Stimulated activated CD4-positive, alpha-beta T cell treated with anti-CD3 and anti-CD28 coated beads, Interleukin-2, amount 100 ng/mL, for 48 hours (primary cell): Measurements from ENCODE around the gene DUSP2.
"Not testable (repeated sequence)": the region's sequence is repeated elsewhere in the genome, so short reads cannot be mapped to it uniquely, and the experiment has no call there.

Experiments
- DNase-seq, 2 donors: peaks; one replicate each; pipeline ENCODE4 v3.0.0-alpha.2; 2020

DUSP2 gene

GRCh38 chr2:96146881-96147592, 1.8 kb upstream of the DUSP2 start:
- no peak for DNase-seq

- peak; percentile 80 to 82 for DNase-seq
These were observed 1.1 kb upstream of the DUSP2 start for GRCh38 chr2:96146153-96146880.

DNA sequence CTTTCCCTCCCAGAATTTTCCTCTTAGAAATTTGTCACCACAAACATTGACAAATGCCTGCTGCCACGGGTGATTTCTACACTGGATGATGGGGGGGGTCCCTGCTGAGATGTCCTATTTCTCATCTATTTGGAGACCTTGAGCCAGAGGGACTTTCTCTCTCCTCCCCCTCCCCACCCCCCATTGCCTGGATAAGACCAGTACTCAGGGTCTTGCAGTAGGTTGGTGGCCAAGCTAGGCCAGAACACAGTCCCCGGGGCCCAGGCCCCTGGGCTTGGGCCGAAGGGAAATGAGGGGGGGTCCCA, 560 bp upstream of the DUSP2 start:
- no peak for DNase-seq

- DNase-seq: no peak
These were observed 682 bp downstream of the DUSP2 start for GRCh38 chr2:96144481-96145035.

DNA sequence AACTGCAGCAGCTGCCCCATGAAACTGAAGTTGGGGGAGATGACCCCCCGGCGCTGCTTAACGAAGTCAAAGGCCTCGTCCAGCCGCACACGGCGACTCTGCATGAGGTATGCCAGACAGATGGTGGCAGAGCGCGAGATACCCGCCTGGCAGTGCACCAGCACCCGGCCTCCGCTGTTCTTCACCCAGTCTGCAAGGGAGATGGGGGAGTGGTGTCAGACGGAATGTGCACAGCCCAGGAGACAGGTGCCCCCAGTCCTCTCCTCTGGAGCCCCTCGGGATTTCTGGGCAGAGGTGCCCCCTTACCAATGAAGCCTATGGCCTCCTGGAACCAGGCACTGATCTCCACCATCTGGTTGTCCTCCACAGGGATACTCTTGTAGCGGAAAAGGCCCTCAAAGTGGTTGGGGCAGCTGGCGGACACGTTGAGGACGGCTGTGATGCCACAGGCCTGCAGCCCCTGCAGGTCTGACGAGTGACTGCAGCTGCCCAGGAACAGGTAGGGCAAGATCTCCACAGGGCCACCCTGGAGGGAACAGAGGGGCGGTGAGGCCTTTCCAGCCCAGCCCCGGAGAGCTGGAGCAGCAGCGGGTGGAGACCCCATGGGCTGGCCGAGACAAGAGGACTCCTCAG, 1.3 kb downstream of the DUSP2 start:
- DNase-seq: no peak

DNA sequence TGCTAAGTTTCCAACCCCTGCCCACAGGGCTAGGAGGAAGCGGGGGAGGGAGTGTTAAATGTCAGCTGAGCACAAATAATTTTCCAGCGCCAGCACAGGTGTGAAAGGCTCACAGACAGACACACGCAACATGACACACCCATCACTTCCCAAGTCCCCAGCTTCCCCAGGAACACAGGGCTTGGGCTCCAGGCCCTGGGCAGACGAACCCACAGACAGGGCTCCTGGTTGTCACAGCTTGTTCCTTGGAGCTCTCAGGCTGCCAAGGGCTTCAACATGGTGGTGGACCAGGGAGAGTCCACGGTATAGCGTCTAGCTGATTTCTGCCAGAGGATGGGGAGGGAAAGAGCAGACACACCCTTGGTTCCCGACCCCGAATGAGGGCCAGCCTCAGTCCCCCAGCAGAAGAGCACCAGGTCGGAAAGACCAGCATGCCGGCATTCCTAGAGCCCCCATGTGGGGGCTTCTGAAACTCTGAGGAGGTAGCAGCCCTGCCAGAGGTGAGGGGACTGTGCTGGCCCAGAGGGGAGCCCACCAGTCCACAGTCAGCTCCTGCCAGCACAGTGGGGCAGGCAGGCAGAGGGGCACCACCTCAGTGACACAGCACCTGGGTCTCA, 1.9 kb downstream of the DUSP2 start:
- DNase-seq: no peak

GRCh38 chr2:96142217-96143113, 2.8 kb downstream of the DUSP2 start:
- peak in 1 of 2 donors; percentile 85 for DNase-seq

- not testable (repeated sequence) for DNase-seq
These were observed 3.6 kb downstream of the DUSP2 start for GRCh38 chr2:96141624-96141967.

DNA sequence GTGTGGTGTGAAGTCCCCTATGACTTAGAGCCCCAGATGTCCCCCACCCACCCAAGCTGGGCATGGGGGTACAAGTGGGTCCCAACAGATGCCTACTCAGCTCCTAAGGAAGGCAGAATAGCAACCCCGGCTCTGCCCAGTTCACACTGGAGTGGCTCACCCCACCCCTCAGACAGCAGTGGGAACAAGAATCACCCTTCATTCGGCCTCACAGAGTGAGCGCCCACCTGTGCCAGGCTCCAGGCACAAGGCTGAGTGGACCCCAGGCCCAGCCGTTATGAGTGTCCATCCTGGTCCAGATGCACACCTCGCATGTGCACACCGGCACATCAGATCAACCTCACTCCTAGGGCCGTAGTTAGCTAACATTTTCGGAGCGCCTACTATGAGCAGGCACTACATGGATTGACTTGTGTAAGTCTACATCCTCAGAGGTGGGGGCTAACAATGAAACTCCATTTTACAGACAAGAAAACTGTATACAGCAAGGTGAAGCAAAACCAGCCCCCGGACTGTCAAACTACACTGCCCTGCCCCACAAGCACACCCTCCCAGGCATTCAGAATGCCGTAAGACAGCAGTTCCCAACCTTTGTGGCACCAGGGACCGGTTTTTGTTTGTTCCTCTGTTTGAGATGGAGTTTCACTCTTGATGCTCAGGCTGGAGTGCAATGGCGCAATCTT, 4.2 kb downstream of the DUSP2 start:
- no peak for DNase-seq

- DNase-seq: no peak
These were observed 6.0 kb downstream of the DUSP2 start for GRCh38 chr2:96139181-96139758.

GRCh38 chr2:96138179-96139145, 6.8 kb downstream of the DUSP2 start, which contains the start of gene ASTL:
Gene ASTL (minus strand): TSS chr2:96138502. CDS start chr2:96138436, 66 bp downstream.
- DNase-seq: no peak

DNA sequence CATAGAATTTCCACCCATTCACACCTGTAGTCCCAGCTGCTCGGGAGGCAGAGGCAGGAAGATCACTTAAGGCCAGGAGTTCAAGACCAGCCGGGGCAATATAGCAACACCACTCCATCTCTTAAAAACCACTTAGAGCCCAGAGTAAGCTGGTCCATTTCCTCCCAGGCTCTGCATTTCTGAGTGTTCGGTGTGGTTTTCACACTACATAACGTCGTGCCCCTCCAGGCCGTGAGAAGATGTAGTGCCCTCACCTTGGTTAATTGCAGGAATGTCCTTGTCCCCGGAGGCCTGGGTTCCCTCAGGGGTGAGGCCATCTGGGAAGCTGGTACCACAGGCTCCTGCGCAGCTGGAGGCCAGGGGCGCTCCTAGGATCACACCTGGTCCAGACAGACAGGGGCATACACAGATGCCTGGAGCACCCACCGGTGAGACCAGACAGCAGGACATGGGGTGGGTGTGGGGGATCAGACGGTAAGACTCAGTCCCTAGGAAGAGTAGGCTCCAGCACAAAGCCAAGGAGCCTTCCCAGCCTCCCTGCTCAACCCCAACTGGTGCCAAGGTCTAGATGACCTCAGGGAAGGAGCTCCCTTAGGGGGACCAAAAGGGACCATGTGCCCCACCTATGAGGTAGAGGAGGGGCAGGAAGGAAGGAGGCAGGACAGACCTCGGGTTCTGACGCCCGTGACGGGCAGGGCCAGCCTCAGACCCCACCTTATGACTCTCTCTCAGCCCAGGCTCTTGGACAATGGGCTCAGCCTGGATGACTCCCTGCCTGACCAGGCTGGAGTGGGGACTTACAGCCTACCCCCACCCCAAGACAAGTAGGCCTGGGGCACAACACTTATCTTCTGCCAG, 7.7 kb downstream of the DUSP2 start:
- no peak for DNase-seq

DNA sequence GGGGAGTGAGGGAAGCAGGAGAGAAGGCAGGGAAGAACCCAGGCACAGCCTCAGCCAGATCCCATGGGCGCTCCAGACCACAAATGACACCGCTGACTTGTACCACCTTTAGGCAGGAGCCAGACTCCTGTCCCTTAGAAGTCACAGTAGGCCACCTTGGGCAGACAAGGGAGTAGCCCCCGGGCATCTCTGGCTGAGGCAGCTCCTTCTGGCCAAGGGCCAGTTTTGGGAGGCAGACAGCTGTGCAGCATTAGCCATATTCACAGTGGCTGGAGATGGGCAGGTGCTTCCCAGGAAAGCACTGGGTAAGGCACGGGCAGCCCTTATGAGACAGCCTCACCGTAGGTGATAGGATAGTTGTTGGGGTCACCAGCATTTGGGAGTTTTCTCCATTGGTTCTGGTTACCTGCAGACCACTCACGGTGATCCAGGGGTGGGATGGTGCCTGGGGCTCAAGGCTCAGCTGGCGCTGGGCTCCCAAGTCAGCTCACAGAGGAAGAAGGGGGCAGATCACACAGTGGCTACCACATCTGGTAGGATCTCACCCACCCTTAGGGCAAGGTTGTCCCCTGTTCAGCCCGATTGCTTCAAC, 9.0 kb downstream of the DUSP2 start:
- no peak for DNase-seq

DNA sequence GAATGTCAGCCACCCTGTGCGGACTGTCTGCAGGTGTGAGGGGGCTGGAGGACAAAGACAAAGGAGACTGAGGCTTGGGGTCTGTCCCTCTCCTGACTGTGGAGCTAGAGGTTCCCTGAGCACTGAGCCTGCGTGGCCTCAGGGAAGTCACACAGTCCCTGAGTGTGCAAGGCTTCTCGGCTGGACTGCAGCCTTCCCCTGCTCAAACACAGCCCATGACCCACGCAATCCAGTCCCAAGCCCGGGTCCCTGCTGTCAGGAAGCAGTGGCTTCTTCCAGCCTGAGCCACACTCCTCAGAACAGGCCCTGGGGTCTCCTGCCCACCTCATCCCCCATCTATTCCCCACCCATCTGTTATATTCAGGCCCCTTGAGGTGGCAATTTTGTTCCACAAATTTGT, 9.6 kb downstream of the DUSP2 start:
- DNase-seq: no peak

- DNase-seq: no peak
These were observed 10.1 kb downstream of the DUSP2 start for GRCh38 chr2:96135171-96135570.

DNA sequence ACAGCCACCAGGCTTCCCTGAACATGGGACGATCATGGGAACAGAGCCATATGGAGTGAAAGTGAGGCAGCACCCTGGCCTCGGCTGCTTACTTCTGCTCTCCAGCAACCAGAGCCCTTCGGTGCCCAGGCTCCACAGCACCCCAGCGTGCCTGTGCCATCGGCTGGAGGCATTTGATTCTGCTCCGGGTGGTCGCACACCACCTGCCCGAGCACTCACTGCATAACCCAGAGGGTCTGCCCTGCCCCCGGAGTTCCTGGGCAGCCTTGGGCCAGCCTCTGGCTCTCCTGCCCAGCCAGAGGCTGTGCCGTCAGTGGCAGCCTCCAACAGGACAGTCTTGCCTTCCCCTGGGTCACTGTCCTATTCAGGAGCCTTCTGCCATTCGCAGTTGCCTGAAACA, 10.8 kb downstream of the DUSP2 start:
- no peak for DNase-seq

- DNase-seq: no peak
These were observed 13.2 kb downstream of the DUSP2 start for GRCh38 chr2:96131813-96132745.
